ENCODE results near the gene ZBTB32.

The ZBTB32 gene

GRCh38 chr19:35696835-35697234 is 7.5 kb upstream of the ZBTB32 start:
- no peak for DNase-seq

GRCh38 chr19:35702223-35703012 is 1.9 kb upstream of the ZBTB32 start:
- peak; percentile 89 for DNase-seq

- no peak for DNase-seq
Observed at GRCh38 chr19:35703343-35703742, 1.0 kb upstream of the ZBTB32 start.

- DNase-seq: no peak
Observed at GRCh38 chr19:35708391-35708790, 4.0 kb downstream of the ZBTB32 start.

GRCh38 chr19:35710784-35711723 is 6.7 kb downstream of the ZBTB32 start:
- no peak for DNase-seq

- DNase-seq: no peak
Observed at GRCh38 chr19:35712567-35713505, 8.5 kb downstream of the ZBTB32 start.

DNA sequence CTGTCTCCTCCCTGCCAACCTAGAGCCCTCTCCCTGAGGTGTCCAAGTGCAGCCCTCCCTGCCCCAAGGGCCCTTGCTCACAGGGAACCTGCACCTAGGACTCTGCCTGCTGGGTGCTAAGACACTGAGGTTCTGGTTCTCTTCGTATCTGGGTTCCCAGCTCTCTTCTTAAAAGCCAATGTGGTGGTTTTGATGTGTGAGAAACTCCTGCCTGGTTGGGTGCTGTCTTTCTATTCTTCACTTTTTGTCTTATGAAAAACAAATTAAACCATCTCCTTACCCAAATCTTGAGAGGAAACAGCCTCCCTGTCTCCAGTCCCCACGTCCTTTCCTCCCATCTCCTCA is 9.1 kb downstream of the ZBTB32 start:
- DNase-seq: no peak

DNA sequence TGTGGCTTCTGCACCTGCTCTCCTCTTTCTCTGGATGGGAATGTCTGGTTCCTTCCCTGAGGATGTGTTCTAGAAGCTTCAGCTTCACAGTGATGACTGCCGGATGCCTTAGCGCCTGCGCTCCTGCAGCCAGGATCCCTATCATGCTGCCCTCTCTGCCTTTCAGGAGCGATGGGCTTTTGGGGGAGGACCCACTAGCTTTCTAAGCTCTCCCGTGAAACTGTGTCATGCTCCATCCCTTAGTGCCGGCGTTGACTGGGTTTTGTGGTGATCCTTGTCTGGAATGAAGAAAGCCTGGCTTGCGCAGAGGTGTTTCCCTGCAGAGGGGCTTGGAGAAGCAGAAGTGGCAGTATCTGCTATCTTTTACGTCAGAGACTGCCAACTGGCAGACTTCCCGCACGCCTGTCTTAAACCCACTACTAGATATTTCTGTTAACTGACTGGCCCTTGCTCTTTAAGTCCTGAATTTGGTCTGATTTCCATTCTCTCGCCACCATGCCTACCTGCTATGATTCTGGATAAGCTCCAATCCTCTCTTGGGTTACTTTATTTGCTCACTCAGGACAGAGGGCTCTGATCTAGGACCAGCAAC is 9.6 kb downstream of the ZBTB32 start:
- no peak for DNase-seq

- DNase-seq: no peak
Observed at GRCh38 chr19:35714601-35715354, 10.4 kb downstream of the ZBTB32 start.

GRCh38 chr19:35715355-35715809 is 11.0 kb downstream of the ZBTB32 start:
- no peak for DNase-seq

GRCh38 chr19:35715981-35716800 is 11.8 kb downstream of the ZBTB32 start:
- no peak for DNase-seq

- DNase-seq: peak; percentile 95
Observed at GRCh38 chr19:35716801-35717664, 12.7 kb downstream of the ZBTB32 start.

DNA sequence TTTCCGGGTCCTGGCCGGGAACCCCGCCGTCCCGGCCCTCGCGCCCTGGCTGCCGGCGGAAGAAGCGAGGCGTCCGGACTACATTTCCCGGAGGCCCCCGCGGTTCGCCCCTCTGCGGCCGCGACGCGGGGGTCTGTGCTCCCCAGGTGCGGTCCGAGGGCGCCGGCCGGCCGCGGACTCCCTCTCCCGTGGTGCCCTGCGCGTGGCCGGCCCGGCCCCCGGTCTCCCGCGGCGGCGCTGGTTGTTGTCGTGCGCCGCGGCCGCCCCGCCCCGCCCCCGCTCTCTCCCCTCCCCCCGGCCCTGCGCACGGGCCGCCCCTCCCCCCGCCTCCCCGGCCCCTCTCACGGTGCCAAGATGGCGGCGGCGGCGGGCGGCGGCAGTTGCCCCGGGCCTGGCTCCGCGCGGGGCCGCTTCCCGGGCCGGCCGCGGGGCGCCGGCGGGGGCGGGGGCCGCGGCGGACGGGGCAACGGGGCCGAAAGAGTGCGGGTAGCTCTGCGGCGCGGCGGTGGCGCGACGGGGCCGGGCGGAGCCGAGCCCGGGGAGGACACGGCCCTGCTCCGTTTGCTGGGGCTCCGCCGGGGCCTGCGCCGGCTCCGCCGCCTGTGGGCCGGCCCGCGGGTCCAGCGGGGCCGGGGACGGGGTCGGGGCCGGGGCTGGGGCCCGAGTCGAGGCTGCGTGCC is 13.4 kb downstream of the ZBTB32 start, which contains the start of gene KMT2B:
Gene KMT2B (plus strand): TSS at position 339 of the 680 bp plus-strand sequence. CDS start 16 bp downstream, at position 355.
- DNase-seq: no peak

- peak; percentile 38 for DNase-seq
Observed at GRCh38 chr19:35718345-35719041, 14.1 kb downstream of the ZBTB32 start.

- DNase-seq: no peak
Observed at GRCh38 chr19:35719402-35720162, 15.2 kb downstream of the ZBTB32 start.

GRCh38 chr19:35720163-35720524 is 15.8 kb downstream of the ZBTB32 start:
- no peak for DNase-seq

DNA sequence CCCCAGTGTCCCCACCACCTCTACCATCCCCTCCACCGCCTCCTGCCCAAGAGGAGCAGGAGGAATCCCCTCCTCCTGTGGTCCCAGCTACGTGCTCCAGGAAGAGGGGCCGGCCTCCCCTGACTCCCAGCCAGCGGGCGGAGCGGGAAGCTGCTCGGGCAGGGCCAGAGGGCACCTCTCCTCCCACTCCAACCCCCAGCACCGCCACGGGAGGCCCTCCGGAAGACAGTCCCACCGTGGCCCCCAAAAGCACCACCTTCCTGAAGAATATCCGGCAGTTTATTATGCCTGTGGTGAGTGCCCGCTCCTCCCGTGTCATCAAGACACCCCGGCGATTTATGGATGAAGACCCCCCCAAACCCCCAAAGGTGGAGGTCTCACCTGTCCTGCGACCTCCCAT is 16.3 kb downstream of the ZBTB32 start:
- no peak for DNase-seq

- no peak for DNase-seq
Observed at GRCh38 chr19:35721374-35721773, 17.0 kb downstream of the ZBTB32 start.

Measured in activated CD4-positive, alpha-beta T cell treated with anti-CD3 and anti-CD28 coated beads, Interleukin-2, amount 50 U/mL, for 1 hour (primary cell).